ENCODE data around the gene TBRG4. TPM values are rescaled to one million over a fixed set of nuclear protein-coding genes. Genes with fewer than 3 reads are reported as not detected.

TBRG4 gene
- total and polyA plus RNA-seq, 2 donors from 2014 or later: 45.7 to 67.8 TPM

DNA sequence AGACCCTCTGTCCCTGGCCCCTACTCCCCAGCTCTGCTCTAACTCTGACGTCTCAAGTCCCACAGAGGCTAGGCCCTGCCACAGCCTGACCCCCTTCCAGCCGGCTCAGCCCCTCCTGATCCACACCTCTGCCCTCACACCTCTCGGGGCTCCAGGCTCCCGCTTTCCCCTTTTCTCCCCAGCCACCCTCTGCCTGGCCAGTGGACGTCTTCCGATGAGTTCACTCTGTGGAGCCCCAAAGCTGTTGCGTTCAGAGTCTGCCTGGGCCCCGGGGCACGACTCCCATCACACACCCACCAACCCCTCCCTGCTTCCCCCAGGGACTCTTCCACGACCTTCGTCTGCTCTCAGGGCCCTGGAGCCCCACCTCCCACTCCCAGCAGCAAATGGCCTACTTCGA, 18.4 kb upstream of the TBRG4 start:
- no peaks in the 10 kb centered on the region for H3K4me1 ChIP-seq (ENCODE audit: control insufficient read depth in 2 of 3, insufficient read depth in 2 of 3, low read depth in 1 of 3, low read length in 3 of 3)
- H3K27me3 ChIP-seq (ENCODE audit: control insufficient read depth, insufficient read depth, low read length): no peaks in the 10 kb centered on the region
- no peak overlapping the region for H3K27ac ChIP-seq (ENCODE audit: low read depth in 2 of 2, low read length in 2 of 2)
- H3K36me3 ChIP-seq (ENCODE audit: control insufficient read depth in 2 of 3, insufficient read depth in 3 of 3, low read length in 3 of 3): no peaks in the 10 kb centered on the region
- intact Hi-C loops (cut with DNase I): loop anchor here (10.0 kb wide), 2 partner anchors 275 to 545 kb away; partner anchors contain the start of gene TMED4
- H3K4me3 ChIP-seq (ENCODE audit: low read length in 3 of 3): no peak overlapping the region
- DNase-seq (no peak), FAIRE-seq (no peak)
- TF ChIP-seq, protein P1, sequence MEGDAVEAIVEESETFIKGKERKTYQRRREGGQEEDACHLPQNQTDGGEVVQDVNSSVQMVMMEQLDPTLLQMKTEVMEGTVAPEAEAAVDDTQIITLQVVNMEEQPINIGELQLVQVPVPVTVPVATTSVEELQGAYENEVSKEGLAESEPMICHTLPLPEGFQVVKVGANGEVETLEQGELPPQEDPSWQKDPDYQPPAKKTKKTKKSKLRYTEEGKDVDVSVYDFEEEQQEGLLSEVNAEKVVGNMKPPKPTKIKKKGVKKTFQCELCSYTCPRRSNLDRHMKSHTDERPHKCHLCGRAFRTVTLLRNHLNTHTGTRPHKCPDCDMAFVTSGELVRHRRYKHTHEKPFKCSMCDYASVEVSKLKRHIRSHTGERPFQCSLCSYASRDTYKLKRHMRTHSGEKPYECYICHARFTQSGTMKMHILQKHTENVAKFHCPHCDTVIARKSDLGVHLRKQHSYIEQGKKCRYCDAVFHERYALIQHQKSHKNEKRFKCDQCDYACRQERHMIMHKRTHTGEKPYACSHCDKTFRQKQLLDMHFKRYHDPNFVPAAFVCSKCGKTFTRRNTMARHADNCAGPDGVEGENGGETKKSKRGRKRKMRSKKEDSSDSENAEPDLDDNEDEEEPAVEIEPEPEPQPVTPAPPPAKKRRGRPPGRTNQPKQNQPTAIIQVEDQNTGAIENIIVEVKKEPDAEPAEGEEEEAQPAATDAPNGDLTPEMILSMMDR (IDR thresholded peaks at IDR 0.05; ENCODE audit: borderline replicate concordance, extremely low read depth, insufficient read depth): no peak
- H3K9me3 ChIP-seq (ENCODE audit: control insufficient read depth in 2 of 3, insufficient read depth in 1 of 3, low read length in 3 of 3): no peaks in the 10 kb centered on the region
- no peak overlapping the region for H3K9ac ChIP-seq (ENCODE audit: low read length in 3 of 3)

DNA sequence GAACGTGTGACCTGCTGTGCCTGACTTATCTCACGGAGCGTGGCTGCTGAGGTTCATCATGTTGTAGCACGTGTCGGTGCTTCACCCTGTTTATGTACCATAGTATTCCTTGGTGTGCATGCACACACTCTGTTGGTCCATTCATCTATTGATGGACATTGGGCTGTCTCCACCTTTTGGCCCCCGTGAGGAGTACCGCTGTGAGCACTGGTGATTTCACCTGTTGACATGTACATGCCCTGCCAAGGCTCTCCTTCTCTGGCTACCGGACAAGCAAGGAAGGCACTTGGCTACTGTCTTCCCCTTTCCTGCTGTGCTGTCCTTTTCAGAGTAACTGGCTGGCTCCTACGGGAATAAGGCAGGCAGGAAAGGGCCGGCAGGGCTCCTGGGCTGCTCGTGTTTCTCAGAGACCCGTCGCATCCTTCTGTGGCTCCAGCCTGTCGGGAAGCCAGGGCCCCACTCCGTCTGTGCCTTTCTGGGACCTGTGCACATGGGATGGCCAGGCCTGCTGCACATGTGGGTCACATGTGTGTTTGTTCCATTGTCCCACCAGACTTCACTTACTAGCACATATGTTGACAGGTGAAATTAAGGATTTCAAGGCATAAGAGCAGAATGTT, 17.8 kb upstream of the TBRG4 start:
- no peak overlapping the region for H3K4me3 ChIP-seq (ENCODE audit: low read length in 3 of 3)

GRCh38 chr7:45126920-45127319, 15.4 kb upstream of the TBRG4 start:
- FAIRE-seq (no peak), DNase-seq (no peak)
- no peak overlapping the region for H3K4me3 ChIP-seq (ENCODE audit: low read length in 3 of 3)
- H3K9me3 ChIP-seq (ENCODE audit: control insufficient read depth in 2 of 3, insufficient read depth in 1 of 3, low read length in 3 of 3): no peaks in the 10 kb centered on the region
- no peak overlapping the region for H3K9ac ChIP-seq (ENCODE audit: low read length in 3 of 3)
- no peaks in the 10 kb centered on the region for H3K4me1 ChIP-seq (ENCODE audit: control insufficient read depth in 2 of 3, insufficient read depth in 2 of 3, low read depth in 1 of 3, low read length in 3 of 3)
- TF ChIP-seq, protein P1 (IDR thresholded peaks at IDR 0.05; ENCODE audit: borderline replicate concordance, extremely low read depth, insufficient read depth): no peak
- no peaks in the 10 kb centered on the region for H3K27me3 ChIP-seq (ENCODE audit: control insufficient read depth, insufficient read depth, low read length)
- intact Hi-C loops (cut with DNase I): no loop called here
- no peak overlapping the region for H3K27ac ChIP-seq (ENCODE audit: low read depth in 2 of 2, low read length in 2 of 2)
- no peaks in the 10 kb centered on the region for H3K36me3 ChIP-seq (ENCODE audit: control insufficient read depth in 2 of 3, insufficient read depth in 3 of 3, low read length in 3 of 3)

More for the DNA sequence above, 17.8 kb upstream of the TBRG4 start:
- no peaks in the 10 kb centered on the region for H3K27me3 ChIP-seq (ENCODE audit: control insufficient read depth, insufficient read depth, low read length)
- DNase-seq (no peak), FAIRE-seq (no peak)
- intact Hi-C loops (cut with DNase I): no loop called here
- no peaks in the 10 kb centered on the region for H3K9me3 ChIP-seq (ENCODE audit: control insufficient read depth in 2 of 3, insufficient read depth in 1 of 3, low read length in 3 of 3)
- TF ChIP-seq, protein P1 (IDR thresholded peaks at IDR 0.05; ENCODE audit: borderline replicate concordance, extremely low read depth, insufficient read depth): no peak
- no peak overlapping the region for H3K9ac ChIP-seq (ENCODE audit: low read length in 3 of 3)
- no peaks in the 10 kb centered on the region for H3K36me3 ChIP-seq (ENCODE audit: control insufficient read depth in 2 of 3, insufficient read depth in 3 of 3, low read length in 3 of 3)
- H3K27ac ChIP-seq (ENCODE audit: low read depth in 2 of 2, low read length in 2 of 2): no peak overlapping the region
- H3K4me1 ChIP-seq (ENCODE audit: control insufficient read depth in 2 of 3, insufficient read depth in 2 of 3, low read depth in 1 of 3, low read length in 3 of 3): no peaks in the 10 kb centered on the region

GRCh38 chr7:45126201-45126600, 14.7 kb upstream of the TBRG4 start:
- no peak for FAIRE-seq
- intact Hi-C loops (cut with DNase I): no loop called here

More at GRCh38 chr7:45126201-45126600, 14.7 kb upstream of the TBRG4 start:
- DNase-seq: no peak
- H3K4me1 ChIP-seq (ENCODE audit: control insufficient read depth in 2 of 3, insufficient read depth in 2 of 3, low read depth in 1 of 3, low read length in 3 of 3): no peaks in the 10 kb centered on the region
- no peaks in the 10 kb centered on the region for H3K9me3 ChIP-seq (ENCODE audit: control insufficient read depth in 2 of 3, insufficient read depth in 1 of 3, low read length in 3 of 3)
- no peaks in the 10 kb centered on the region for H3K27me3 ChIP-seq (ENCODE audit: control insufficient read depth, insufficient read depth, low read length)
- TF ChIP-seq, protein P1 (IDR thresholded peaks at IDR 0.05; ENCODE audit: borderline replicate concordance, extremely low read depth, insufficient read depth): no peak
- no peak overlapping the region for H3K9ac ChIP-seq (ENCODE audit: low read length in 3 of 3)
- H3K4me3 ChIP-seq (ENCODE audit: low read length in 3 of 3): no peak overlapping the region
- no peaks in the 10 kb centered on the region for H3K36me3 ChIP-seq (ENCODE audit: control insufficient read depth in 2 of 3, insufficient read depth in 3 of 3, low read length in 3 of 3)
- H3K27ac ChIP-seq (ENCODE audit: low read depth in 2 of 2, low read length in 2 of 2): no peak overlapping the region
